ENCODE data around the gene KIF9.

- TF ChIP-seq, protein P1, sequence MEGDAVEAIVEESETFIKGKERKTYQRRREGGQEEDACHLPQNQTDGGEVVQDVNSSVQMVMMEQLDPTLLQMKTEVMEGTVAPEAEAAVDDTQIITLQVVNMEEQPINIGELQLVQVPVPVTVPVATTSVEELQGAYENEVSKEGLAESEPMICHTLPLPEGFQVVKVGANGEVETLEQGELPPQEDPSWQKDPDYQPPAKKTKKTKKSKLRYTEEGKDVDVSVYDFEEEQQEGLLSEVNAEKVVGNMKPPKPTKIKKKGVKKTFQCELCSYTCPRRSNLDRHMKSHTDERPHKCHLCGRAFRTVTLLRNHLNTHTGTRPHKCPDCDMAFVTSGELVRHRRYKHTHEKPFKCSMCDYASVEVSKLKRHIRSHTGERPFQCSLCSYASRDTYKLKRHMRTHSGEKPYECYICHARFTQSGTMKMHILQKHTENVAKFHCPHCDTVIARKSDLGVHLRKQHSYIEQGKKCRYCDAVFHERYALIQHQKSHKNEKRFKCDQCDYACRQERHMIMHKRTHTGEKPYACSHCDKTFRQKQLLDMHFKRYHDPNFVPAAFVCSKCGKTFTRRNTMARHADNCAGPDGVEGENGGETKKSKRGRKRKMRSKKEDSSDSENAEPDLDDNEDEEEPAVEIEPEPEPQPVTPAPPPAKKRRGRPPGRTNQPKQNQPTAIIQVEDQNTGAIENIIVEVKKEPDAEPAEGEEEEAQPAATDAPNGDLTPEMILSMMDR (IDR thresholded peaks at IDR 0.05 in 4 of 5, conservative IDR thresholded peaks at IDR 0.05 in 1 of 5) = no peak
- TF ChIP-seq POLR2A (IDR thresholded peaks at IDR 0.05) = no peak
Measured at GRCh38 chr3:47319956-47320355, 37.4 kb upstream of the KIF9 start.
